Activated T-helper 17 cell treated with anti-CD3 and anti-CD28 coated beads, Interleukin-2, amount 50 U/mL, for 72 hours (primary cell): ENCODE data around the gene BAG1. TPM values are rescaled to one million over a fixed set of nuclear protein-coding genes. Genes with fewer than 3 reads are reported as not detected.

Experiments
- ATAC-seq: fragments of 150-1000 bp; cut with Tn5 transposase; replicated peaks from 2 replicates; pipeline ENCODE4 v1.10.0; 2021; ENCODE audit warnings: mild to moderate bottlenecking, moderate library complexity
- H3K27ac Mint-ChIP-seq: one replicate; pipeline ENCODE4 v1.8.0; 2022; ENCODE audit warnings: mixed read lengths
- H3K27me3 Mint-ChIP-seq: one replicate; pipeline ENCODE4 v1.8.0; 2022; ENCODE audit warnings: mixed read lengths
- H3K36me3 Mint-ChIP-seq: one replicate; pipeline ENCODE4 v1.8.0; 2022; ENCODE audit warnings: low read depth, mild to moderate bottlenecking, mixed read lengths
- H3K4me1 Mint-ChIP-seq: one replicate; pipeline ENCODE4 v1.8.0; 2022; ENCODE audit warnings: mixed read lengths
- H3K4me3 Mint-ChIP-seq: one replicate; pipeline ENCODE4 v1.8.0; 2022; ENCODE audit warnings: mild to moderate bottlenecking, mixed read lengths
- H3K9me3 Mint-ChIP-seq: one replicate; pipeline ENCODE4 v1.8.0; 2022; ENCODE audit warnings: mixed read lengths
- total RNA-seq, 2 donors: library from RNA; stranded (reverse); gene quantifications; one replicate each; pipeline ENCODE4 v1.2.3, GENCODE V29; 2022

The BAG1 gene
- total RNA-seq, 2 donors from 2014 or later = 41.2 to 95.2 TPM

- Mint-ChIP-seq H3K27me3 (no peaks in the 10 kb centered on the region), H3K9me3 (no peaks in the 10 kb centered on the region)
- peak; percentile 89 for ATAC-seq
Observed at GRCh38 chr9:33290247-33291030, 25.9 kb upstream of the BAG1 start, which contains the start of gene NFX1. TSS of gene NFX1 (plus strand) at chr9:33290516. CDS start at chr9:33290573, 57 bp downstream.

GRCh38 chr9:33289936-33290246 lies 25.4 kb upstream of the BAG1 start:
- Mint-ChIP-seq H3K36me3 (peaks cover 44% of the 10 kb centered on the region), H3K4me1 (peaks cover 33% of the 10 kb centered on the region), H3K27ac (peak overlapping the region; percentile 99), H3K27me3 (no peaks in the 10 kb centered on the region), H3K9me3 (no peaks in the 10 kb centered on the region), H3K4me3 (peak overlapping the region; percentile 89)
- no peak for ATAC-seq

More at GRCh38 chr9:33290247-33291030, 25.9 kb upstream of the BAG1 start, which contains the start of gene NFX1:
- Mint-ChIP-seq H3K36me3 (peaks cover 44% of the 10 kb centered on the region), H3K4me3 (peak within 1 kb of the TSS; percentile 89), H3K27ac (peak within 1 kb of the TSS; percentile 99), H3K4me1 (peaks cover 36% of the 10 kb centered on the region)

- Mint-ChIP-seq H3K27me3 (no peaks in the 10 kb centered on the region), H3K27ac (peak overlapping the region; percentile 99), H3K36me3 (peaks cover 44% of the 10 kb centered on the region), H3K4me1 (peaks cover 29% of the 10 kb centered on the region), H3K9me3 (no peaks in the 10 kb centered on the region), H3K4me3 (peak overlapping the region; percentile 89)
- ATAC-seq = no peak
Observed at GRCh38 chr9:33289496-33289895, 25.0 kb upstream of the BAG1 start.

GRCh38 chr9:33288828-33289483 lies 24.4 kb upstream of the BAG1 start:
- peaks cover 44% of the 10 kb centered on the region for H3K36me3 Mint-ChIP-seq
- no peak for ATAC-seq
- no peaks in the 10 kb centered on the region for H3K9me3 Mint-ChIP-seq
- H3K4me1 Mint-ChIP-seq = peaks cover 27% of the 10 kb centered on the region
- peak overlapping the region; percentile 99 for H3K27ac Mint-ChIP-seq
- peak overlapping the region; percentile 89 for H3K4me3 Mint-ChIP-seq
- H3K27me3 Mint-ChIP-seq = no peaks in the 10 kb centered on the region

- no peaks in the 10 kb centered on the region for H3K9me3 Mint-ChIP-seq
- peaks cover 22% of the 10 kb centered on the region for H3K4me1 Mint-ChIP-seq
- peak overlapping the region; percentile 20 for H3K4me3 Mint-ChIP-seq
- H3K27me3 Mint-ChIP-seq = no peaks in the 10 kb centered on the region
- peaks cover 41% of the 10 kb centered on the region for H3K36me3 Mint-ChIP-seq
- H3K27ac Mint-ChIP-seq = no peak overlapping the region
- ATAC-seq = no peak
Observed at GRCh38 chr9:33288235-33288634, 23.7 kb upstream of the BAG1 start.

DNA sequence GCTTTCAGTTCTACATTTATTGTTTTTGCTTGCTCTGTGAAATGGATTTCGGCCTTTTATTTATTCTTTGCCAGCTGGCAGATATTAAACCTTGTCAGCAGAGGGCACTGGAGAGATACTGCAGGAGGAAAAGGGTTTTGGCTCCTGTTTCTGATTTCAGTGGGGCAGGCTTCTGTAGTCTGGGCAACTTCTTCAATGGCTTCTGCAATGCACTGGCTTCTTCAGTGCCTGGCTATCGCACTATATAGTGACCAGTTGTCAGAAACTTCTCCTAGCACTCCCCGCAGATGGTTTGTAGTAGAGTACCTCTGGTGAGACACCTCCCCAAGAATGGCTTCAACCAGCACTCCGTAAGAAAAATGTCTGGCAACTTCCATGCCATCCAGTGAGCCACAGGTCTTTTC lies 22.6 kb upstream of the BAG1 start:
- Mint-ChIP-seq H3K36me3 (peaks cover 41% of the 10 kb centered on the region), H3K4me3 (no peak overlapping the region), H3K27ac (peak overlapping the region; percentile 74), H3K27me3 (no peaks in the 10 kb centered on the region), H3K9me3 (no peaks in the 10 kb centered on the region), H3K4me1 (peaks cover 12% of the 10 kb centered on the region)
- ATAC-seq = no peak

- no peak for ATAC-seq
- H3K27me3 Mint-ChIP-seq = no peaks in the 10 kb centered on the region
- no peak overlapping the region for H3K4me3 Mint-ChIP-seq
- peaks cover 8% of the 10 kb centered on the region for H3K4me1 Mint-ChIP-seq
- no peak overlapping the region for H3K27ac Mint-ChIP-seq
- peaks cover 41% of the 10 kb centered on the region for H3K36me3 Mint-ChIP-seq
- no peaks in the 10 kb centered on the region for H3K9me3 Mint-ChIP-seq
Observed at GRCh38 chr9:33285502-33285901, 21.0 kb upstream of the BAG1 start.

DNA sequence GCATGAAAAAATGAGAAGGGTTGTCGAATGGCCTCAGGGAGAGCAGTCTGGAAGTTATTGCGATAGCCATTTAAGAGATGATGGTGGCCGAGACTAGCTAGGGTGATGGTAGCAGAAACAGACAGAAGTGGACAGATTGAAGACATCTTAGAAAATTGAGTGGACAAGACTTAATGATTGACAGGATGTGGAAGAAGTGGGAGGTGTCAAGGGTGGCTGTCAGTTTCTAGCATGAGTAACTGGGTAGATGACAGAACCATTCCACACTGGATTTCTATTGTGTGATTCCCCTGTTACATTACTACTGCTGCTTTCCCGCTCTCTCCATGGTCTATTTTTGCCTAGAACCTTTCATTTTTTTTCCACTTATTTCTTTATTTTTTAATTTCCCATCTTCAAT lies 13.0 kb upstream of the BAG1 start:
- no peak for ATAC-seq
- Mint-ChIP-seq H3K4me3 (no peak overlapping the region), H3K4me1 (peaks cover 5% of the 10 kb centered on the region), H3K36me3 (peaks cover 100% of the 10 kb centered on the region), H3K27ac (peak overlapping the region; percentile 57), H3K9me3 (no peaks in the 10 kb centered on the region), H3K27me3 (no peaks in the 10 kb centered on the region)

DNA sequence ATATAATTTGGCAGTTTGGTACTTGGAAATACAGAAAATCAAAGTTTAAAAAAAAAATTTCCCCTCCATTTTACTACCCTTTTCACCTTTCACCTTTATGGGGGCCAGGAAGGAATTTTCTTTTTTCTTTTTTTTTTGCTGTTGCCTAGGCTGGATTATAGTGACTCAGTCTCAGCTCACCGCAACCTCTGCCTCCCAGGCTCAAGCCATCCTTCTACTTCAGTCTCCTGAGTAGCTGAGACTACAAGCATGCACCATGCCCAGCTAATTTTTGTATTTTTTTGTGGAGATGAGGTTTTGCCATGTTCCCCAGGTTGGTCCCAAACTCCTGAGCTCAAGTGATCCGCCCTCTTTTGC lies 9.4 kb upstream of the BAG1 start:
- Mint-ChIP-seq H3K4me1 (peaks cover 5% of the 10 kb centered on the region), H3K9me3 (no peaks in the 10 kb centered on the region), H3K27ac (peak overlapping the region; percentile 4), H3K4me3 (no peak overlapping the region), H3K27me3 (no peaks in the 10 kb centered on the region), H3K36me3 (peaks cover 98% of the 10 kb centered on the region)
- ATAC-seq = no peak

- no peaks in the 10 kb centered on the region for H3K9me3 Mint-ChIP-seq
- no peak for ATAC-seq
- peak overlapping the region; percentile 4 for H3K27ac Mint-ChIP-seq
- H3K27me3 Mint-ChIP-seq = no peaks in the 10 kb centered on the region
- peaks cover 98% of the 10 kb centered on the region for H3K36me3 Mint-ChIP-seq
- no peak overlapping the region for H3K4me3 Mint-ChIP-seq
- peaks cover 5% of the 10 kb centered on the region for H3K4me1 Mint-ChIP-seq
Observed at GRCh38 chr9:33273266-33273971, 8.9 kb upstream of the BAG1 start.

DNA sequence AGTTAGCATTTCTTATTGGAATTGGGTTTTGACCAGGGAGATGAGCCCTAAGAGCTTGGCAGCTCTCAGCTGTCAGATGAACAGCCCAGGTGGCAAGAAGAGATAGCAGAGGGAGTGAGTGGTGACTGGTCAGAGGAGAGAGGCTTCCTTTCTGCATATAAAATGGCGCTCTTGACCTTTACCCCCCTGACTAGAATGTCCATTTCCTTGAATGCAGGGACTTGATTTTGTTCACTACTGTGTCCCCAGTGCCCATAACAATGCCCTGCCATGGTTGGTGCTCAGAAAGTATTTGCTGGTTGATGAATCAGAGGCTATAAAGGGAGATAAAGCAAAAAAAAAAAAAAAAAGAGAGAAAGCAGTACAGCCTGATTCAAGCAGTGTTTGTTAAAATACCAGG lies 7.6 kb upstream of the BAG1 start:
- Mint-ChIP-seq H3K27ac (peak overlapping the region; percentile 30), H3K4me1 (peaks cover 5% of the 10 kb centered on the region), H3K4me3 (no peak overlapping the region), H3K27me3 (no peaks in the 10 kb centered on the region), H3K9me3 (no peaks in the 10 kb centered on the region), H3K36me3 (peaks cover 98% of the 10 kb centered on the region)
- ATAC-seq = no peak

- peaks cover 20% of the 10 kb centered on the region for H3K4me1 Mint-ChIP-seq
- H3K27ac Mint-ChIP-seq = no peak overlapping the region
- ATAC-seq = no peak
- no peaks in the 10 kb centered on the region for H3K27me3 Mint-ChIP-seq
- H3K36me3 Mint-ChIP-seq = peaks cover 96% of the 10 kb centered on the region
- H3K9me3 Mint-ChIP-seq = no peaks in the 10 kb centered on the region
- no peak overlapping the region for H3K4me3 Mint-ChIP-seq
Observed at GRCh38 chr9:33270146-33270545, 5.6 kb upstream of the BAG1 start.

DNA sequence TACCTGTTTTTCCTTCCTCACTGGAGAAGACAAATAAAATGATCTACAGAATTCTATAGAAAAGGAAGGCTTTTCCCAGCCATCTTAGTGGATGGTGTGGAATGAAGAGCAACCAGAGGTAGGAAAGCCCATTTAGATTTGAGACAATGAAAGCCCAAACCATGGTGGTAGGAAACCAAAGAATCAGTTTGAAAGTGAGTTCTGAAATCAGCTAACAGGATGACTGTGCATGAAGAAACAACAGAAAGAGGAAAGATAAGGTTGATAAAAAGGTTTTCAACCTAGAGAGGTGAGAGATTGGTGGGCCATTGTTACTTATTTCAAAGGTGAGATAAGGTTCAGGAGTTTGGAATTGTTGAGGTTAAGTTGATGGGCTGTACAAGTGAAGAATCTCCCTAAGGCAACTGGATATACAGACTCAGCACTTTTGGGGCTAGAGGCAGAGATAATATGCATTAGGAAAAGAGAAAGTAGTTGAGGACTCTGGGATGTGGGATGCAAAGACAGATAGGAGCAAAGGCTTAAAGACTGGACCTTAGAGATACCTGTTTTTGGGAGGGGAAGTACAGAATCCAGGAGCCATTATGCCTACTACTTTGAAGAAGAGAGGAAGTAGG lies 2.8 kb upstream of the BAG1 start:
- ATAC-seq = no peak
- Mint-ChIP-seq H3K9me3 (no peaks in the 10 kb centered on the region), H3K27ac (peak overlapping the region; percentile 65), H3K4me3 (peak overlapping the region; percentile 89), H3K27me3 (no peaks in the 10 kb centered on the region), H3K4me1 (peaks cover 27% of the 10 kb centered on the region), H3K36me3 (peaks cover 96% of the 10 kb centered on the region)

- ATAC-seq = no peak
- H3K9me3 Mint-ChIP-seq = no peaks in the 10 kb centered on the region
- H3K4me3 Mint-ChIP-seq = peak overlapping the region; percentile 89
- no peaks in the 10 kb centered on the region for H3K27me3 Mint-ChIP-seq
- peaks cover 27% of the 10 kb centered on the region for H3K4me1 Mint-ChIP-seq
- peaks cover 96% of the 10 kb centered on the region for H3K36me3 Mint-ChIP-seq
- H3K27ac Mint-ChIP-seq = peak overlapping the region; percentile 65
Observed at GRCh38 chr9:33265211-33265865, 830 bp upstream of the BAG1 start.
